HG02943 (cell line): ENCODE measurements around the gene R3HDM2.
A peak's percentile ranks its signal among the peaks of the same experiment; 100 is the strongest.
"Not testable (repeated sequence)": the region's sequence is repeated elsewhere in the genome, so short reads cannot be mapped to it uniquely, and the experiment has no call there.

ENCODE experiments used
- ATAC-seq: cut with Tn5 transposase; IDR thresholded peaks from one replicate; pipeline ENCODE4 v1.9.1; 2021; ENCODE audit warnings: mild to moderate bottlenecking, low read depth, moderate library complexity; ENCODE audit not compliant: unreplicated experiment

Gene R3HDM2

DNA sequence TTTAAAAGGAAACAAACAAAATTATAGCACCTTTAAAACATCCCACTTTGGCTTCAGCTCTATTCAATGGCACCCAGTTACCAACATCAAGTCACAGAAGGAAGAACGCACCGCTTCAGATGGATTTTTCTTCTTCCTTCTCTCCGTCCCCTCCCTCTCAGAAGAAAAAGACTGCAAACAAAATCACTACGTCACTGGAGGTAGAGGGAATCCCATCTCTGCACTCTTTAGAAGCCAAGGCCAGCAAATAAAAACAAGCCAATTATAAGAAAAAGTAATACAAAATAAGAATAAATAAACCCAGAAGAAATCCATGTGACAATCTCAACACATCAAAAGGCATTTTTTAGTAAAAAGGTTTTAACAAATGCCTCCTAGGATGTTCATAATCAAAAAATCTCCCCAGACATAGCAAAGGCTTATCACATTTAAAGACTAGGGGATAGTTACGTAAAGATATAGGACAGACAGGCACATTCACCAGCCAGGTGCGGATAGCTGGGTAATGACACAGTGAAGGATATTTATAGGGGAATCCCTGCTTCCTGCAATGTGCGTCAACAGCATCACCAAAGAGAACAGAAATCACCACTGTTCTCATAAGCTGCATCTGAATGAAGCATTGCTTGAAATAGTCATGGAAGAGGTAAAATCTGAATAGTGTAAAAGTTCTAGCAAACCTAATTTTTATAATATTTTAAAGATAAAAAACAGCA is 89.4 kb downstream of the R3HDM2 start:
- ATAC-seq = no peak

- no peak for ATAC-seq
Measured at GRCh38 chr12:57340104-57340503, 90.7 kb downstream of the R3HDM2 start.

GRCh38 chr12:57336299-57336698 is 94.5 kb downstream of the R3HDM2 start:
- ATAC-seq = not testable (repeated sequence)

GRCh38 chr12:57334219-57334618 is 96.6 kb downstream of the R3HDM2 start:
- no peak for ATAC-seq

GRCh38 chr12:57332646-57333312 is 98.1 kb downstream of the R3HDM2 start:
- ATAC-seq = no peak

DNA sequence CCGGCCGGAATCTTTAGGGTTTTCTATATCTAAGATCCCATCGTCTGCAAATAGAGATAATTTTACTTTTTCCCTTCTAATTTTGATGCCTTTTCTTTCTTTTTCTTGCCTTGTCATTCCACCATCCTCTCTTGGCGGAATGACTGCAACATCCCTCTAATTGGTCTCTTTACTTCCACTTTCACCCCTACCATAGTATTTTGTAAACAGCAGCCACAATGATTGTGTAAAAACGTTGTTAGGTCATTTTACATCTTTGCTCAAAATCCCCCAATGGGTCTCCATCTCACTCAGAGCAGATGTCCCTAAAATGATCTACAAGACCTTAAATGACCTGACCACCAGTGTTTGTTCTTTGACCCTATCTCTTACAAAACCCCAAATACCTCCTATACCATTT is 99.9 kb downstream of the R3HDM2 start:
- no peak for ATAC-seq

GRCh38 chr12:57329219-57329618 is 101.6 kb downstream of the R3HDM2 start:
- ATAC-seq = no peak

DNA sequence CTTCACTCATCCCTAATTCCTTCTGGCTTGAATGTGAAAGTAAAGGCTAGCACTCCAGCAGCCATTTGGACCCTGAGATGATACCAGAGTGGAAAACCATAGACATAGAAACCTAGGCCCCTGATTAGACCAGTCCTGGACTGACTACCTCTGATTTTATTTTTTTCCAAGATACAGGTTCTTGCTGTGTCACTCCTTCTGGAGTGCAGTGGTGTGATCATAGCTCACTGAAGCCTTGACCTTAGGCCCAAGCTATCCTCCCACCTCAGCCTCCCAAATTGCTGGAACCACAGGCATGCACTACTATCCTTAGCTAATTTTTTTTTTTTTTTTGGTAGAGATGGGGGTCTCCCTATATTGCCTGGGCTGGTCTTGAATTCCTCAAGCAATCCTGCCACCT is 105.4 kb downstream of the R3HDM2 start:
- ATAC-seq = no peak

DNA sequence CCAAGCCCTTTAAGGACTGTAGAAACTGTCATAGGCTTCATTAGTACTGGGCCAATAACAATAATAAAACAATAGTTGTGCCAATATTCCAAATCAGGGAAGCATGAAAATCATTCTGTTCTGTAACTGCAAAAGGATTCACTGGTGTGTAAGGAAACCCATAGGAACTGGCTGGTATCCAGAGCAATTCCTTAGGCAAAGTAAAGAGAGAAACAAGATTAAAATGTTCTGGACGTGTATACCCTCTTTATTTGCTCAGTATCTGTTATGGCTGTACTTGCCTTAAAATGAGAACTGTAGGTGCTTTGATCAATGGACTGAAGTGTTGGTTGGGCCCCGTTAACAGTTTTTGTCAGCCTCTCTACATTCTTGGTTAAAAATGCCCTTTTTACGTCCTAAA is 107.4 kb downstream of the R3HDM2 start:
- no peak for ATAC-seq

GRCh38 chr12:57320639-57321038 is 110.2 kb downstream of the R3HDM2 start:
- ATAC-seq = no peak

- no peak for ATAC-seq
Measured at GRCh38 chr12:57319678-57320469, 111.0 kb downstream of the R3HDM2 start.

DNA sequence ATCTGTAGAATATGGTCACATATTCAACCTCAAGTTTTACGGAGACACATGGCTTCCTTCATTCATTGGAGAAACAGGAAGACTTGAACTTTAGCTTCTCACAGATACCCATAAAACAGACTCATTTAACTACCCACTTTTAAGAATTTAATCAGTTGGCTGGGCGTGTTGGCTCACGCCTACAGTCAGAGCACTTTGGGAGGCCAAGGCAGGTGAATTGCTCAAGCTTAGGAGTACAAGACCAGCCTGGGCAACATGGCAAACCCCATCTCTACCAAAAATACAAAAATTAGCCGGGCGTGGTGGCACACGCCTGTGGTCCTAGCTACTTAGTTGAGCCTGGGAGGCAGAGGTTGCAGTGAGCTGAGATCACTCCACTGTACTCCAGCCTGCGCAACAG is 115.2 kb downstream of the R3HDM2 start:
- no peak for ATAC-seq

DNA sequence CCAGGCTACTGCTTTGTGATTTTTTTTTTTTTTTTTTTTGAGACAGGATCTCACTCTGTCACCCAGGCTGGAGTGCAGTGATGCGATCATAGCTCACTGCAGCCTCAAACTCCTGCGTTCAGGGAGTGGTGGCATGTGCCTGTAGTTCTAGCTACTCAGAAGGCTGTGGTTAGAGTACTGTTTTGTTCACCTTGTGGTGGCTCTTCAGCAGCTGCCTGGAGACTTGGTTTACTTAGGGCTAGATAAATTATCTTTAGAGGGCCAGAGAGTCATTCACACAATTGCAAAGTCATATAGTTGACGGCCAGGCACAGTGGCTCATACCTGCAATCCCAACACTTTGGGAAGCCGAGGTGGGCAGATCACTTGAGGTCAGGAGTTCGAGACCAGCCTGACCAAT is 118.6 kb downstream of the R3HDM2 start:
- not testable (repeated sequence) for ATAC-seq

- ATAC-seq = no peak
Measured at GRCh38 chr12:57309420-57309819, 121.4 kb downstream of the R3HDM2 start.

- no peak for ATAC-seq
Measured at GRCh38 chr12:57300961-57301584, 129.8 kb downstream of the R3HDM2 start.

DNA sequence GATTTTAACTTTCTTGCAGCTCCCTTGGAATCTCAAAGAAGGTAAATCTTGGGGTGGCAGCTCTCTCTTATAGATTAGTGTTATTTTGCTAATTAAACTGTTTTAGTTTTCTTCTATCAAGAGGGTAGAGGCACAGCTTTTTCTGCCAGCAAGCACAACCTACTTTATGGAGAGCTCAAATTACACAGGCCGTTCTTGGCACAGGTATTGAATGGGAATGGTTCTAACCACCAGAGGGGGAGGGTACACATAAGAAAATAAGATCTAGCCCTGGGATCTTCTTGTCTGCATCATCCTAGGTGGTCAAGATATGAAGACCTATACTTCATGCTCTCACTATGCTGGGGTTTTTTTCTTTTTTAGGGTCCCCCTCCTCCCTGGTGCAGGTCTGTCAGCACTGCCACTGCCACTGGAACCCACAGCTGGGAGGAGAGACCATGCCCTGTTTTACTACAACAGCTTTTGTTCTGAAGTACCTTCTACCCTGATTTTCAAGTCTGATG is 131.3 kb downstream of the R3HDM2 start:
- ATAC-seq = no peak

- no peak for ATAC-seq
Measured at GRCh38 chr12:57296291-57296690, 134.6 kb downstream of the R3HDM2 start.

GRCh38 chr12:57282073-57282472 is 148.8 kb downstream of the R3HDM2 start:
- not testable (repeated sequence) for ATAC-seq

DNA sequence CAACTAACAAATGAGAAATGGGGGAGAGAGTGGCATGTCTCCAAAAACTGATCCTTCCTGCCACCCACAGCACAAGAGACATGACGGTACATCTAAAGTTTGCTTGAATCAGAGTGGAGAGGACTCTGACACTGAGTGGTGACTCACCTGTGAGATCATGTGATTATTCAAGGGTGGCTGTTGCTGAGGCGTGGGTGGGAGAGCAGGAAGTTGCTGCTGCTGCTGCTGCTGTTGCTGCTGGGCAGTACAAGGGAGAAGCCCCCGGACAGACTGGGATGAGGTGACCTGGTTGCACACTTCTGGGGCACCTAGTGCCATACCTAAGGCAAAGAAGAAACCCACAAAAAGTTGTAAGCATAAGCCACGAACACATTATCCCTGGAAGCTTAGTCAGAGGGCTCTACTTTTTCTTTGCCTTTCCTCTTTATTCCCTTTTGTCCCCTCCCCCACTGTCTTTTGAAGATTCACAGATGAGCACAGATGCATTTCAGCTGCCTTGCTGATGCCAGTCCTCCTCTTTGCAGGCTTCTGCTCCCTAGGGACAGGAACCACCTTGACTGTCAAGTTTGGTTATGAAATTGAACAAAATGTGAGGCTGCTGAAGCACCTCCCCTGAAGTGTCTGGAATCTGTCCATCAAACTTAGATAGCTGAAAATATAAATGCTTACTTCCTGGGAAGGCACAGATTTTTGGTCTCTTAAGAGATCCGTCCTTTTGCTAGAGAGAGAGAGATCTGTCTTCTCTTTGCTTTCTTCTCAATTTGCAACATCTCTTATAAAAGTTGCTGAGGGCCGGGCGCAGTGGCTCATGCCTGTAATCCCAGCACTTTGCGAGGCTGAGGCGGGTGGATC is 150.4 kb downstream of the R3HDM2 start:
- ATAC-seq = peak; percentile 79
